ENCODE results near the gene MRPL46. TPM values are rescaled to one million over a fixed set of nuclear protein-coding genes. Genes with fewer than 3 reads are reported as not detected.

Gene MRPL46
- total and polyA plus RNA-seq, 7 donors, result 47.3 to 207 (median 82.1) TPM

GRCh38 chr15:88511161-88511560, 44.0 kb upstream of the MRPL46 start:
- H3K36me3 ChIP-seq (ENCODE audit: insufficient read depth in 1 of 2, low read depth in 1 of 2), result peaks cover 17 to 86% of the 10 kb centered on the region in 2 donors

DNA sequence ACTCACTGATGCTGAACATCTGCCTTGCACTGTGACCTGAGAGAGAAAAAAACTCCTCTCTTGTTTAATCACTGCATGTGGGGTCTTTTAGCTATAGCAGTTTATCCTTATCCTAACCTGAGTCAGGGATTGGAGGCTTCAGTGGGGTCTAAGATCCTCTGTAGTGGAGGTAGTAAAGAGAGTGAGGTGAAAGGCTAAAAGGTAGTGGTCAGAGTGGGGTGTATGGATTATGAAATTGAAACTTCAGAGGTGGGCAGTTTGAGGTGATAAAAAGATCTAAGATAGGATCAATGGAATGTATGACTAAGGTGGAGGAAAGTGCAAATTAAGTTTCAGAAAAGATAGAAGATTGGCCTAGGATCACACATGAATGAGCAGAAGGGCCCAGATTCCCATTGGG, 42.8 kb upstream of the MRPL46 start:
- intact Hi-C loops (cut with DNase I), result loop anchor here in 1 of 2 donors (2.0 kb wide), 1 partner anchor 21 kb away; no protein-coding TSS in a partner anchor
- no peaks in the 10 kb centered on the region for H3K27me3 ChIP-seq (ENCODE audit: insufficient read depth in 3 of 3, low read length in 2 of 3)
- H3K36me3 ChIP-seq (ENCODE audit: insufficient read depth in 1 of 2, low read depth in 1 of 2), result peaks cover 17 to 86% of the 10 kb centered on the region in 2 donors
- no peak for ATAC-seq
- no peak overlapping the region for H3K4me3 ChIP-seq
- no peaks in the 10 kb centered on the region for H3K9me3 ChIP-seq
- no peak for DNase-seq
- no peak overlapping the region for H3K27ac ChIP-seq
- H3K4me1 ChIP-seq, result no peaks in the 10 kb centered on the region
- no peak for TF ChIP-seq CTCF (IDR thresholded peaks at IDR 0.05)

More at GRCh38 chr15:88511161-88511560, 44.0 kb upstream of the MRPL46 start:
- intact Hi-C loops (cut with DNase I), result loop anchor here in 1 of 2 donors (2.0 kb wide), 1 partner anchor 20 kb away; no protein-coding TSS in a partner anchor
- ATAC-seq (no peak), DNase-seq (no peak)
- 74 to 98% (median 98%) methylated on average over 2 of the region's 2 CpGs for WGBS, 3 donors
- Histone ChIP-seq H3K9me3 (no peaks in the 10 kb centered on the region), H3K27me3 (ENCODE audit: insufficient read depth in 3 of 3, low read length in 2 of 3) (no peaks in the 10 kb centered on the region), H3K27ac (no peak overlapping the region), H3K4me1 (no peaks in the 10 kb centered on the region), H3K4me3 (no peak overlapping the region)
- no peak for TF ChIP-seq CTCF (IDR thresholded peaks at IDR 0.05)

GRCh38 chr15:88509321-88509720, 42.1 kb upstream of the MRPL46 start:
- peaks cover 17 to 89% of the 10 kb centered on the region in 2 donors for H3K36me3 ChIP-seq (ENCODE audit: insufficient read depth in 1 of 2, low read depth in 1 of 2)
- ATAC-seq (no peak), DNase-seq (no peak)
- no peaks in the 10 kb centered on the region for H3K9me3 ChIP-seq
- intact Hi-C loops (cut with DNase I), result no loop called here
- WGBS, 3 donors, result 93 to 95% (median 94%) methylated on average over 4 of the region's 4 CpGs
- no peak for TF ChIP-seq CTCF (IDR thresholded peaks at IDR 0.05)
- no peak overlapping the region for H3K27ac ChIP-seq
- no peak overlapping the region for H3K4me3 ChIP-seq
- H3K4me1 ChIP-seq, result no peaks in the 10 kb centered on the region
- H3K27me3 ChIP-seq (ENCODE audit: insufficient read depth in 3 of 3, low read length in 2 of 3), result no peaks in the 10 kb centered on the region

- H3K27ac ChIP-seq, result no peak overlapping the region
- H3K4me3 ChIP-seq, result no peak overlapping the region
- H3K36me3 ChIP-seq (ENCODE audit: insufficient read depth in 1 of 2, low read depth in 1 of 2), result peaks cover 13 to 94% of the 10 kb centered on the region in 2 donors
- DNase-seq (no peak), ATAC-seq (no peak)
- H3K4me1 ChIP-seq, result no peaks in the 10 kb centered on the region
- no peaks in the 10 kb centered on the region for H3K27me3 ChIP-seq (ENCODE audit: insufficient read depth in 3 of 3, low read length in 2 of 3)
- TF ChIP-seq CTCF (IDR thresholded peaks at IDR 0.05), result no peak
- H3K9me3 ChIP-seq, result no peaks in the 10 kb centered on the region
- intact Hi-C loops (cut with DNase I), result no loop called here
Measured at GRCh38 chr15:88506628-88507027, 39.4 kb upstream of the MRPL46 start.

DNA sequence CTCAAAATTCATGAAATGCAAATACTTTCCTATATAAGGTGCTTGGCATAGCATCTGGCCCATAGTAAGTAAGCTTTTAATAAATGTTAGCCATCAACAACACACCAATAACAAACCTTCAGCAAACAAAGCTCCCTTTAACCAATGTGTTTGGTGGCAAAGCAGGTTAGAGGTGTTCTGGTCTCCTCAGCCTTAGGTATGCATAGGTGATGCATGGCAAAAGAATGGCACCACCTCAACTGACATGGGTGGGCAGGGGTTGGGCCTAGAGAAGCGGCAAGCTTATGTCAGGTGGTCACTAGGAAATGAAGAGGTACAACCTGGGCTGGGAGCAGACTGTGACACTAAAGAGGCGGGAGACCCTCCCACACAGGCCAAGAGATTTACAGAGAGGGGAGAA, 38.5 kb upstream of the MRPL46 start:
- intact Hi-C loops (cut with DNase I), result no loop called here
- Histone ChIP-seq H3K4me1 (no peaks in the 10 kb centered on the region), H3K4me3 (no peak overlapping the region), H3K9me3 (no peaks in the 10 kb centered on the region), H3K36me3 (ENCODE audit: insufficient read depth in 1 of 2, low read depth in 1 of 2) (peaks cover 8 to 90% of the 10 kb centered on the region in 2 donors), H3K27me3 (ENCODE audit: insufficient read depth in 3 of 3, low read length in 2 of 3) (no peaks in the 10 kb centered on the region), H3K27ac (no peak overlapping the region)
- ATAC-seq (no peak), DNase-seq (no peak)
- 92 to 100% (median 98%) methylated on average over 2 of the region's 2 CpGs for WGBS, 3 donors
- TF ChIP-seq CTCF (IDR thresholded peaks at IDR 0.05), result no peak
